DMS79 (cell line): ENCODE data around the gene DLG2.

Source experiments
- DNase-seq: peaks from one replicate; lab custom pipeline; 2025; lab: John Stamatoyannopoulos, UW

DLG2 gene

DNA sequence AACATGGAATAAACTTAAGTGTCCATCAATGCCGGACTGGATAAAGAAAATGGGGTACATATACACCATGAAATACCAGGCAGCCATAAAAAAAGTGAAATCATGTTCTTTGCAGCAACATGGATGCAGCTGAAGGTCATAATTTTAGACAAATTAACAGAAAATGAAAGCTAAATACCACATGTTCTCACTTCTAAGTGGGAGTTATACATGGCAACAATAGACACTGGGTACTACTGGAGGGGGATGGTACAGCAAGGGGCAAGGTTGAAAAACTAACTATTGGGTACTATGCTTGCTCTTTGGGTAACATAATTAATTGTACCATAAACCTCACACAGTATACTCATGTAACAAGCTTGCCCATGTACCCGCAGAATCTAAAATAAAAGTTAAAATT, 851.6 kb downstream of the DLG2 start:
- DNase-seq: no peak

DNA sequence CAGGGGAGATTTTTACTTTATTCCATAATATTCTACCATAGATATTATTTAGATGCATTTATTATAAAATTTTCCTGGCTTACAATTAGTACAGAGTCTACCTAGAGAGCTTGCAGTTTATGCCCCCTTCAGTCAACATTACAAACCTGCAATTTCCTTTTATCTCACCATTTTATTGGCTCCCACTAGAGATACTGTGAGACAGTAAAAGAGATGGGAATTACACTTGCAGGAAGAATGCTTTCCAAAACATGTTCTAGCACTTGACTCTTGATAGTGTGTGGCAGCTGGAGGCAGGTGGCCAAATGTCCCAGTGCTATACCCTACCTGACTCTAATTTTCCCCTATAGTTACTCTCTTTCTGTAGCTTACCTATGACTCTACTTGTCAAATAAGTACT, 863.2 kb downstream of the DLG2 start:
- DNase-seq: no peak

DNA sequence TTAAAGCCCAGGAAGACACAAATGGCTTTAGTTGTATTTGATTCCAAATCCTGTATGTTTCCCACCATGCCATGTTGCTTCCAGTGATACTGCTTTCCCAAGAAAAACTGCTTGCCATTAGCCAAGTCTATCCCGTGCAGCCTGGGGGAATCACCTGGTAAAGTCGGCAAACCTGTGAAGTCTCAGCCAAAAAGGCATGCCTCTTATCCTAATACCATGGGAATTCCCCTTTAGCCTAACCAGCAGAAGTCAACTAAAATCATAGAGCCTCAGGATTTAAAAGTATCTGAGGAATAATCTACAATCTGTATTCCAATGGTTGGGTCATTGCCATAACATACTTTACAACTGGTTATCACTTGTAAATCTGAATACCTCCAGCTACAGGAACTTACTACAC, 869.4 kb downstream of the DLG2 start:
- no peak for DNase-seq

DNA sequence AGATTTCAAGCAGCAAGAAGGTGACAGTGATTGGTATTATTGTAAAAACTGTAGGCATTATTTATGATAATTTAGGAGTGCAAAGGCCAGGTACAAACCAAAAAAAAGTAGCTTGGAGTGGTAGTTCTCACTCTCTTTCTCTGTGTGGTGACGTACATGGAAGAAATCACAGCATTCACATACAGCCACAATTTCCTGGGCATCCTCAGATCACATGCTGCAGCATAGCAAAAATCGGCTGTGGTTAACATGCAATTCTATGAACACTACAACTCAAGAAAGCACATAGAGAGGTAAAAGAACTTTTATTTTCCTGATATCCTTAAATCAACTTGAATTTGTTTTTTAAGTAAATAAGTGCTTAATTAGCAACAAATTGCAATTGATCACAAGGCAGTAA, 875.8 kb downstream of the DLG2 start:
- no peak for DNase-seq

DNA sequence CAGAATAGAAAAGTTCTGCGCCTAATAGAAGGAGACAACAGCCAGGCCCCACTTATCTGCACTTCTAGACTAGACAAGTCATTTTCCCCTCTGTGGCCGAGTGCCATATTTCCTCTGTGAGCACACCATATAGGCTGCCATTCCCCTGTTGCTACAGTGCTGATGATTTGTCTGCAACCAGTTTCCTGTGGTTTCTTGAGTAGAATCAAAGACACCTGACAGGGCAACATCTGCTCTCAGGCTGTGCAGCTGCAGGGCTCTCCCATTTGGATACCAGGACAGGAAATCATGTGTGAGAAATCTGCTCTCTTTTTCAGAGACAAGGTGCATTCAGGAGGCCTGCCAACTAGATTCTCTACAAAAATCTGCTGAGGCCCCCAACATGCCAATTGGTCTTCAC, 879.3 kb downstream of the DLG2 start:
- DNase-seq: no peak

DNA sequence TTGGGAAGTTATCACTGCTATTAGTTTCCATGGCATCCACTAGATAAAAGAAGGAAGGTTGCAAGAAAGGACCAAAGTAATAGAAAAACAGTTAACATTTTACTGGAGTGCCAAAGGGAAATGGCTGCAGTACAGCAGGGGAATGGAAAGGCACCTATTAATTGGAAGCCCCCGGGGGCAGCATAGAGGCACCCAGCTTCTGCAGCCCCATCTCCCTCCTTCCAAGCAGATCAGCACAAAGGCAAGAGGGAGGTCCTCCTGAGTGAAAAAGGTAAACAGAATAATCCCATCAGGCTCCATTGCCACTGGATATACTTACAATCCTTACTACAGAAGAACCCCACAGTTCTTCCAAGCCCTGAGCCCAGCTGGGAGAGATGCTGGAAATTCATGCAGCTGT, 887.1 kb downstream of the DLG2 start:
- no peak for DNase-seq

DNA sequence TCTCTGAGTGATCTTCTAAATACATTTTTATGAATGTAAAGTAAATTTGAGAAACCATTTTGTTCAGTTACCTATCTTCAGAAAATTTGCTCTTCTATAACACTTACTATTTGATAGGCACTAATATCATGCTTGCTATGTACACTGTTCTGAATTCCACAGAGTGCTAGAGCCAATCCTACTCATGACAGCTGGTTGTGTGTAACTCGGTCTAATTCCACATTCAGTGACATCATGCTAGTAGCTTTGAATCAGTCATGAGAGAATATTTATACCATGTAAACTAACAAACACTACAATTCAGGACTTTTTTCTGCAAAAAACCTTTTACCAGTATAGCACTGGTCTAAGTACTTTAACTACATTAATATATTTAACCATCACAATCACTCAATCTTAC, 902.9 kb downstream of the DLG2 start:
- DNase-seq: no peak

DNA sequence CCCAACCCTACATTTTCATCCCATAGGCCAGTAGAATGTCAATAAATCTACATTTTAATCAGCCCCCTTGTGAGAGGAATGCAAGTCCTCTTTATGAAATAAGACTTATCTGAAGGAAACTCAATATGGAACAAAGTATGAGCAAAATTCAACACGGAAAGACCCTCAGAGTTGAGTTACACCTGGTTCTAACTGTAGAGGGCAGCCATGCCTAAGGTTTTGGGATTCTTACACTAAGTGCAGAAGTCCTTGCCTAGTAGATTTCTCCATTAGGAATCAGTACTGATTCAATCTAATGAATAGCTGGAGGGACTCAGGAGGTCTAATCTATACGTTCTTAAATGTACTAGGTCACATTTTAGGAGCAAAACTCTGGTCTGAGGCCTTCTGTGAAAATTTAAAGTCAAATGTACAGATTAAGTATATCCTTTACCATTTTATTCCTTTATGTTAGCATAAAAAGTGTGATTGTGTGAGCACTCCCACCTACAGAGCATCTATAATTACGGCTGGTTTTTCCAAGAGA, 904.5 kb downstream of the DLG2 start:
- no peak for DNase-seq

DNA sequence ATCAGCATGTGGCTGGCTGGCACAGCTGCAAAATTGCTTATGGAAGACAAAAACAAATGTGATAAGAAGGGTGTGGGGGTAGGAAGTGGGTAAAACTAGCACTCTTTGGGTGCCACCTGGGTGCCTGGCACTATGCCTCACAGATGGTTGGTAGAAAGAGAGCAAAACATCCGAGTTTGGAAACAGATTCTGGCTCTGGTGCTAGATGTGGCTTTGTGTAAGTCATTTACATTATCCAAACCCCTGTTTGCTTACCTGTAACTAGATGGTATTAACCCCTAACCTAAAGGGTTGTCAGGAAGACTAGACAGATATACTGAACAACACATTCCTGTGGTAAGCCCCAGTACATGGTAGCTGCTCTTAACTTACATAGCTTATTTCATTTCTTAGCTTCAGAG, 905.6 kb downstream of the DLG2 start:
- no peak for DNase-seq

DNA sequence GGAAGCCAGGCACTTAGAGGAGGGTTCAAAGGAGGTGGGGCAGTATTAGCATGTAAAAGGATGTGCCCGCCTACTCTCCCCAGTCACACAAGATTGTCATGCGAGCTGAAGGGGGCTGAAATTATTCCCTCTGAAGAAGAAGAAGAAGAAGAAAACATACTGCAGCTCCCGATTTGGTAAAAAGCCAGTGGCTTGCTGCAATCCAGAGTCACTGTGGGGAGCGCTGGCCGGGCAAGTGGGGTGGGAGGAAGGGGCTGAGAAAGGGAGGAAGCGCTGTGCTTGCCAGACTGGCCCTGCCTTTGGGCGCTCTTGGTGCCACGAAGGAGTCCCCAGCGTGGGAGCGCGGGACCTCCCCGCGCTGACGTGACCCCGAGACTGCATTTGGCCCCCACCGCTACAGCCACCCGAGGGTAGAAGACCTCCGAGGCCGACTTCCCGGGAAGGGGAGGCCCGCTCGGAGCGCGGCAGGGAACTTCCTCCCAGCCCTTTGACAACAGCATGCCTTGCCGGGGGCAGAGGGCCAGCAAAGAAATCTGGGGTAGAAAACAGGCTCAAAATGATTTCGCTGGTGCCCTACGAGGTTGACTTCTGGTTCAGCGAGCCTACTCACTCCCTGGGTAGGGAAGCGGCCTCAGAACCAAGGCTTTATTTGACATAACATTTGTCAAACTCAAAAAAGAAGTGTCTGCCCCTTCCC, 906.3 kb downstream of the DLG2 start:
- DNase-seq: no peak

DNA sequence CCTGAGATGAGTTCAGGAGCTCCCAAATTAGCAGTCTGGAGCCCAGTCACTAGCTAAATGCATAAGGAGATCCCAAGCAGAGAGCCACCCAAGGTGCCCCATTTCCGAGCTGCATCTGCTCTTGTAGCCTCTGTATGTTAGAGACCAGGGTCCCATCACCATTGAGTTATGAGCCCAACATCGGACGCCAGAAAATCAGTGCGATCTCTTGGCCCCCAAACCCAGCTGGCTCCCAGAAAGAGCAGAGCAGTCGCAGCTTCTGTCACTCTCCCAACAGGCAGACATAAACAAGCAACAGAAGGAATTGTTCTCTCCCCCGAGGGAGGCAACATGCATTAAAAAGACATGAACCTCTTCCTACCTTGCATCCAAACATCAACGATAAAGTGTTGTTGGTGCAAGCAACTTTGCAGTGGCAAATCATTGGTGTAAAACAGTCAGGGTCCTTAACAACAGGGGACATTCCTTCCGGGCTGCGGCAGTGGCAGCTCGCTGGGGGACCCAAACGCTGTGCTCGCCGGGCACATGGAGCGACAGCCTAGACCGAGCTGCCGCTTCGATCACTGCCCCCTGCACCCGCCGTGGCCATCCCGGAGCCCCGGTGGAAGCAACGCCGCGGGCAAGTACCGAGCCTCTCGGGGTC, 907.1 kb downstream of the DLG2 start:
- no peak for DNase-seq

DNA sequence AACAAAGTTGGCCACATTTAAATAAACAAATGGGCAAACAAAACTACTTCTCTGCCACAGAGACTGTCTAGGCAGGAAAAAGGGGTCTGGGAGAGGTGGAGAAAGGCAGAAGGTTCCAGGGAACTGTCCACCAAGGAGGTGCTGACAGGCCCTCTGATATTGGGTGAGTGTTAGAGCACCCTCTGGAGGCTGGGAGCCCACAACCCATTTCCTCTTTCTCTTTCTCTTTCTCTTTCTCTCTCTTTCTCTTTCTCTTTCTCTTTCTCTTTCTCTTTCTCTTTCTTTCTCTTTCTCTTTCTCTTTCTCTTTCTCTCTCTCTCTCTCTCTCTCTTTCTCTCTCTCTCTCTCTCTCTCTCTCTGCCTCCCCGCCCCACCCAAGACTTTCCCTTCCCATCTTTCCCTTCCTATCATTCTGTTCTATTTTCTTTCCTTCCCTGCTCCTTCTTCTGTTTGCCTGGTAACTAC, 912.8 kb downstream of the DLG2 start:
- DNase-seq: no peak

DNA sequence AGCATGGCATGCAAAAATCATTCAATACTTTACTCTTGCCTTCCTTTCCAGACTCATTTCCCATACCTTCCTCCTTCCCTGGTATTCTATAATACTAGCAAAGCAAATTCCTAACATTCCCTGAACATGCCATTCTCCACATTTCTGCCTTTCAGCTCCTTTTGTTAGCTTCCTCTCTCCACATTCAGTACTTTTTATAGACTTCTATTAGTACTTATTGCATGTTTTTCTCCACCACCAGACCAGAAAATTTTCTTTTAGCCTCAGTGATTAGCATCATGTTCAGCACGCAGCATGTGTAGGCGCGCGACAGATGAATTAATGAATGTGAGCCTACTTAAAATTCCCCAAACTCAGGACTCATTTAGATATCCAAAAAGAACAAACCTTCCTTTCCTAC, 935.3 kb downstream of the DLG2 start:
- DNase-seq: no peak

DNA sequence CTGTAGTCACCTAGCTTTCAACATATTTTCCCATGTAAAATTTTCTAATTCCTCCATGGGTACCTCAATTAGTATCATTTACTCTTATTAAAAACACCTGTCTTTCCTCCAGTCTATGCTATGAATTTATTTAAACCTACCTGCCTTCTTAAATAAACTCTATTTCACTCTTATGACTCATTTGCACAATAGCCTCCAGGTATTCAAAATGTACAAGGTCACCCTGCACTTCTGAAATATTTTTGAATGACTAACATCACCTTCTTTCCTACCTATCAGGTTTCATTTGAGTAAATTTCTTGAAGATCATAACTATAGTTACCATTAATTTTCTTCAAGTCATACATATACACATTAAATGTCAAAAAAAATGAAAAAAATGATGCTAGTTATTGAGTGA, 939.7 kb downstream of the DLG2 start:
- DNase-seq: no peak

DNA sequence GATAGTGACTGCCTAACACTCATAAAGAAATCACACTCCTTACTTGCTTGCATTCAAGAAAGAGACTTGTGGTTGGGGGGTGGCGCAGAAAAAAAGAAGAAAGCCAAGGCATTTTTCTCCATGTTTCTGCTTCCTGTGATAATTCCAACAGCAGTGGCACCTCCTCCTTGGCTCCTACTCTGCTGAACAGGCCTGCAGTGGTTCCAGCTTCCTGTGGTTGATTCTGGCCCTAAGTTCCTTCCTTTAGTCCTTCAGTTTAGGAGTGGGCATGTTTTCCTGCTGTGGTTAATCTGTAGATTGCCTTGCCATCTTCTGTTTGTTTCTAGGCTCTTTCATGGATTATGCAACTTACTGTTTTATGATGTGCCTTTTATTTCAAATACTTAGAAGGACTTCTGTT, 940.4 kb downstream of the DLG2 start:
- no peak for DNase-seq

DNA sequence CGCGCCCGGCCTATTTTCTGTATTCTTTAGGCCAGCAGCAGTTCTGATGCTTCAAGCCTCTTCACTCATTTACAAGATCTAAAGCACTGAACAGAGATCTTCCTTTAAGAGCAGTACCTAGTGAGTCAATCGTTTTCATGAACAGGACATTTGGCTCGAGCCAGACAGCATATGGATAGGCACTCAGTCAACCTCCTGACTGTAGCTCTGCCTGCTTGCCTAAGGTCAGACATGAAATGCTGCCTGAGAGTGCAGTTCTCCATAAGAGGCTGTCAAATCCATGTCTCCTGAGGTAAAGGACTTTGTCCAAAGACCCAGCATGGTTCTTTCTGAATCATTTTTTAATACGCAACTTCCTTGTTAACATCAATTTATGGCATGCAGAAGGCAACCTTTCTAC, 941.2 kb downstream of the DLG2 start:
- no peak for DNase-seq

DNA sequence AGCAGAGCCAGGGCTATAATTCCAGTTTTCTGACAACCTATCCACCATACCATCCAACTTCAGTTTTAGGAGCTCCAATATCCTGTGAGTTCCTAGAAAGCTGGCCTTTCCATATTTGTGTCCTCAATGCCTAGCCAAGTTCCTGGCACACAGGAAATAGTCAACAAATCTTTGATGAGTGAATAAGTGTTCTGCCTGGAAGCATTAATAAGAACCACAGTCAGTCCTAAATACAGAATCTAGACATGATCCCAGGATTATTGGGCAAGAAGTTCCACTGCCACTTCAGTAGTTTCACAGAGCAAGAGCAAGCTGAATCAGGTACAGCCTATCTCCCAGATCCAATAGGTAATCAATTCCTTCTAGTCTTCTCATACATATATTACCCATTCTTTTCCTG, 942.0 kb downstream of the DLG2 start:
- DNase-seq: no peak

DNA sequence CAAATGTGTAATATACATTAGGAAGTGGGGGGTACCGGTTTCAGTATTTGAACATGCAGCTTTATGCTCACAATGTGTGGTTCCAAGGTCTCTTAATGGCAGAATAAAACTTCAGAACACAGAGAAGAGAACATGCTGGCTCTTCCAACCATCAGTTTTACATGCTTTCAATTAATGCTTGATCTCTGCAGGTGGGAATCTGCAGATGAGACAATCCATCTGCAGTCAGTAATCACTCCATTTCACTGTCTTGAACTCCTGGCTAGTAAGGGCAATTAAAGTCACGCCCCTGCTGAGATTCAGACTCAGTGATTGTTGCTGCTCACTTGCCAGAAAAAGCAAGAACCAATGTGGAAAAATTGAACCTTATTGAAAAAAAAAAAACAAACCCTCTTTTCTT, 945.7 kb downstream of the DLG2 start:
- DNase-seq: no peak

DNA sequence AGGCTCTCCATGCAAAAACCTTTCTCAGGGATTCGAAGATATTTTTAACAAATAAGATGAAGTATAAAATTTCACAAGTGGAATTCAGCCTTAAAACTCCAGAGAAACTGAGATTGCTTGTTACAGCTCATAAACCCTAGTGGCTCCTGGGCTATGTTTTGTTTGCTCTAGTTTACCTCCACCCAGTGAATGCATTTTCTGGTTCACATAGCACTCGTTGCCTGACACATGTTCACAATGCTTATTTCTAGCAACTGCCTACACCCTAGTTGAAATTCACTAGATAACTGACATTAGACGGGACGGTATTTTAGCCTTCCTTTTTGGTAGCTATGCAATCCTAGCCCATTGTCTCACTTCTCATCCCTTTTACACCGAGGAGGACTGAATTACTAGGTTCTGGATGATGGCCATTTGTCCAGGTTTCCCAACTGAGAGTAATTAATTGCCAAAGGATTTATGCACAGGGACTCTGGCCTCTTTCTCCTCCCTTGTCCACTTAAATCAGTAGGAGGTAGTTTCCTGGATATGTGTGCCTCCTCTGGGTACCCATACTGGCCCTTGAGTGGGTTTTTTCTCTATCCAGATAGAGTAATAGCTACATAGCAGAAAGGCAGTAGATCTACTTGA, 951.6 kb downstream of the DLG2 start:
- no peak for DNase-seq

DNA sequence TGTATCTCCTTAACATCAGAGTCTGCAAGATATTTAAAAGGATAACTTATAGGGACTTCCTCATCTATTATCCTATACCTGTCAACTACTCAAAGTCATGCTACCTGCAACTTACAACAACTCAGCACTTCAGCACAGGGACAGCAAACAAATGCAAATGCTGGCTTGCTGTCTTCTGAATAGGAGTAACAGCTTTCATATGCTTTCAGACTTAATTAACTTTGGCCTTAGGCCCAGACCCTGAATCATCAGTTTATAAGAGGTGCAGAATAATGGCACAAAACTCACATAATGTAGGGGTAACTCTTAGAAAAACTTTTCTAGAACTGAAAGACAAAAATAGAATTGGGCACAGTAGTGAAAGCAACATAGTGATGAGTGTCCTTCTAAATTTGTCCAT, 953.4 kb downstream of the DLG2 start:
- no peak for DNase-seq

DNA sequence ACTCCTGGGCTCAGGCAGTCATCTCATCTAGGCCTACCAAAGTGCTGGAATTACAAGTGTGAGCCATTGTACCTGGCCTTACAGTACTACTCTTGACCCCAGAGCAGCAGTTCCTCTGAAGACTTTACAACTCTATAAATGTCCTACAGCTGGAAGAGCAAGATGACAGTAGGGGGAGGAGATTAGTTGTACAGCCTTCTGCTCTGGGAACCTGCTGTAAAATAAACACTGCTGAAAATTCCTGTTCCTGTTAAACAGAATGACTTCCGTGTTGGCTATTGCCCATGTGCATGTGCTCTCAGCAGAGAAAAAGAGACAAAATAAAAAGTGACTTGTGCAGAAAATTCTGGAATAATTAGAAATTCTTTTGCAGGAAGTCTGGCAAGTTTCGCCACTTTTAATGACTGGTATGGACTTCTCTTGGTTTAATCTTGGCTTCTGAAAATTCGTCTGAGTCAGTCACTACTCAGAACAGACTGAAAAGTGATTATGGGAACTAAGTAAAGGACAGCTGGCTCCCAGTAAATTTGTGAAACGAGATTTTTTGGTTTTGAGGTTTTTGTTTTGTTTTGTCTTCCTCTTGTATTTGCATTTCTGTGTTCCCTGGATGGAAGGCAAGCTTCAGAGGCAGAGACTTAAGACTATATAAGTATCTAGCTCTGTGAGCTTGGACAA, 955.7 kb downstream of the DLG2 start:
- no peak for DNase-seq

DNA sequence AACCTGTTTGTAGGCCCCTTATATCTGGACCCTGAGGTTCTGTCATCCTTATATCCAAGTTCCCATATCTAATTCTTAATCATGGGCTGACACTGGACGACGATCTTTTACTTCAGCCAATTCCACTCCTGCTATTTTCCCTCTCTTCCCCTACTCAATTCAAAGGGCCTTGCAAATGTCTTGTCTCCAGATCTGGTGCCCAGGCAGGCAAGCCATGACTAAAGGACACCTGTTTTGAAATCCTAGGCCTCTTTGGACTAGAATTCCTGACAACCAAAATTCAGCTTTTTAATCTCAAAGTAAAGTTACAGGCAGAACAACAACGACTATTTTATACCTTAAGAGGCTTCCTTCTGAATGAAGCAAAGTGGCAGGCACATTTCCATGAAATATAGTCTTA, 963.4 kb downstream of the DLG2 start:
- no peak for DNase-seq
